H1 (cell line): ENCODE results near the gene CCT5. TPM values are rescaled to one million over a fixed set of nuclear protein-coding genes. Genes with fewer than 3 reads are reported as not detected.

Source experiments
- CEBPB ChIP-seq: IDR thresholded peaks from 2 replicates; pipeline ENCODE4 v1.6.1; 2012; ENCODE audit warnings: low read depth, low read length
- EZH2 ChIP-seq: fragments of 200-600 bp; sonication (generic); IDR thresholded peaks from 2 replicates; pipeline ENCODE4 v1.7.1; 2012; ENCODE audit warnings: low read depth, mild to moderate bottlenecking, moderate library complexity, low read length, inconsistent platforms; ENCODE audit not compliant: severe bottlenecking
- GABPA ChIP-seq: IDR thresholded peaks from 2 replicates; pipeline ENCODE4 v1.6.1; 2011; ENCODE audit warnings: mild to moderate bottlenecking, low read length, moderate library complexity, borderline replicate concordance; ENCODE audit not compliant: insufficient read depth
- POLR2A ChIP-seq, 2 experiments: IDR thresholded peaks; 1 replicate in 1 of 2; 2 replicates in 1 of 2; pipeline ENCODE4 v1.6.1; 2011; ENCODE audit warnings: low read depth in 2 of 2, low read length in 2 of 2, mild to moderate bottlenecking in 2 of 2; ENCODE audit errors: control extremely low read depth in 1 of 2
- SUZ12 ChIP-seq: fragments of 200-600 bp; sonication (generic); IDR thresholded peaks from 2 replicates; pipeline ENCODE4 v1.6.1; 2012; ENCODE audit warnings: mild to moderate bottlenecking, inconsistent platforms, low read length, moderate library complexity, mixed read lengths
- polyA plus RNA-seq, 7 experiments: library from polyadenylated mRNA; depleted of rRNA in 3 of 7; stranded (reverse) in 5 of 7; unstranded in 2 of 7; fragments of >200 nt in 5 of 7; fragments of 200-250 nt in 2 of 7; gene quantifications; 1 replicate in 5 of 7; 2 replicates in 1 of 7; 4 replicates in 1 of 7; pipeline versions ENCODE4 v1.2.1 to v1.2.3, GENCODE V29; 2011 to 2013; ENCODE audit warnings: missing spikeins in 2 of 7, mixed read lengths in 2 of 7
- total RNA-seq: library from RNA; stranded (reverse); fragmentation: NEBNext Ultra II Directional; extraction: Animal tissue kit (Norgen Biotek cat#: 25700); gene quantifications from 2 replicates; pipeline ENCODE4 v1.2.1, GENCODE V29; 2021
- TF ChIP-seq, protein P1 (sequence below): IDR thresholded peaks from 2 replicates; pipeline ENCODE4 v1.6.1; 2012; ENCODE audit warnings: inconsistent platforms

Gene CCT5
- total and polyA plus RNA-seq, 2 of the 8 experiments (the other 6 are each of a cell fraction or from before 2014, with no cell fraction given), result 425 to 549 TPM

DNA sequence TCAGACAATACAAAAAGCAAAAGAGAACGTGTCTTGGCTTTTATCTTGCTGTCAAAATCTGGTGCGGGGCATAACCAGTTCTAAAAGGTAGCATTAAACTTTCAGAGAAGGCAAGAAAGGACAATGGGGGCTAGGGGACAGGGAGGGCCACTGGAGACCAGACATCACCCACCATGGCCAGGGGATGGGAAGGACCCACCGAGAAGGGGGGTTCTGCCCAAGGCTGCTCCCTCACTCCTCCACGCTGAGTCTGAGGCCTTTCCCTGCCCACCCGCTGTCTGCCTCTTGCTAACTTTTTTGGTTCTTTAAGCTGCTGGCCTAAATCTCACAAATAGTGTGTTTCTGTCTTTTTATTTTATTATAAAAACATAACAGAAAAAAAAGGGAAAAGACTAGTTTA, 34.0 kb upstream of the CCT5 start (continued):
- TF ChIP-seq GABPA, result no peak
- TF ChIP-seq, protein P1, sequence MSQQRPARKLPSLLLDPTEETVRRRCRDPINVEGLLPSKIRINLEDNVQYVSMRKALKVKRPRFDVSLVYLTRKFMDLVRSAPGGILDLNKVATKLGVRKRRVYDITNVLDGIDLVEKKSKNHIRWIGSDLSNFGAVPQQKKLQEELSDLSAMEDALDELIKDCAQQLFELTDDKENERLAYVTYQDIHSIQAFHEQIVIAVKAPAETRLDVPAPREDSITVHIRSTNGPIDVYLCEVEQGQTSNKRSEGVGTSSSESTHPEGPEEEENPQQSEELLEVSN, result no peak
- no peak for TF ChIP-seq CEBPB
- no peak for TF ChIP-seq SUZ12
- no peak for TF ChIP-seq POLR2A (IDR thresholded peaks at IDR 0.05; ENCODE audit: control extremely low read depth in 1 of 2, low read depth in 2 of 2, low read length in 2 of 2)
- TF ChIP-seq EZH2, result no peak
